H1 (cell line): ENCODE measurements around the gene POPDC3. TPM values are rescaled to one million over a fixed set of nuclear protein-coding genes. Genes with fewer than 3 reads are reported as not detected.

Source experiments
- HDAC2 ChIP-seq, 2 experiments: fragments of 300-600 bp in 1 of 2; sonication (generic) in 1 of 2; IDR thresholded peaks; 2 replicates each; pipeline ENCODE4 v1.6.1; 2011 to 2012; ENCODE audit warnings: low read depth in 2 of 2, low read length in 2 of 2, mild to moderate bottlenecking in 2 of 2, moderate library complexity in 2 of 2, borderline replicate concordance in 1 of 2, inconsistent platforms in 1 of 2
- polyA plus RNA-seq, 7 experiments: library from polyadenylated mRNA; depleted of rRNA in 3 of 7; stranded (reverse) in 5 of 7; unstranded in 2 of 7; fragments of >200 nt in 5 of 7; fragments of 200-250 nt in 2 of 7; gene quantifications; 1 replicate in 5 of 7; 2 replicates in 1 of 7; 4 replicates in 1 of 7; pipeline versions ENCODE4 v1.2.1 to v1.2.3, GENCODE V29; 2011 to 2013; ENCODE audit warnings: missing spikeins in 2 of 7, mixed read lengths in 2 of 7
- total RNA-seq: library from RNA; stranded (reverse); fragmentation: NEBNext Ultra II Directional; extraction: Animal tissue kit (Norgen Biotek cat#: 25700); gene quantifications from 2 replicates; pipeline ENCODE4 v1.2.1, GENCODE V29; 2021

The POPDC3 gene
- total and polyA plus RNA-seq, 2 of the 8 experiments (the other 6 are each of a cell fraction or from before 2014, with no cell fraction given), result 3.7 to 6.5 TPM

GRCh38 chr6:105181981-105182515 is 2.2 kb upstream of the POPDC3 start (continued):
- TF ChIP-seq HDAC2 (IDR thresholded peaks at IDR 0.05; ENCODE audit: borderline replicate concordance in 1 of 2, low read depth in 2 of 2, low read length in 2 of 2), result no peak
